GM19397 (cell line): Measurements from ENCODE around the gene ARID1B.

Experiments used
- ATAC-seq: cut with Tn5 transposase; IDR thresholded peaks from one replicate; pipeline ENCODE4 v1.9.1; 2021; ENCODE audit warnings: mild to moderate bottlenecking, moderate library complexity; ENCODE audit not compliant: unreplicated experiment

The ARID1B gene

GRCh38 chr6:157249826-157250225 lies 472.6 kb downstream of the ARID1B start:
- no peak for ATAC-seq

GRCh38 chr6:157251586-157252247 lies 474.5 kb downstream of the ARID1B start:
- no peak for ATAC-seq

- ATAC-seq, result no peak
Measured at GRCh38 chr6:157253017-157253416, 475.8 kb downstream of the ARID1B start.

- no peak for ATAC-seq
Measured at GRCh38 chr6:157253699-157254098, 476.5 kb downstream of the ARID1B start.

GRCh38 chr6:157254538-157254937 lies 477.4 kb downstream of the ARID1B start:
- ATAC-seq, result no peak

- ATAC-seq, result no peak
Measured at GRCh38 chr6:157255079-157255478, 477.9 kb downstream of the ARID1B start.

- no peak for ATAC-seq
Measured at GRCh38 chr6:157258878-157259277, 481.7 kb downstream of the ARID1B start.

GRCh38 chr6:157259443-157259842 lies 482.3 kb downstream of the ARID1B start:
- ATAC-seq, result no peak
